ENCODE measurements around the gene SHANK3.

Gene SHANK3

GRCh38 chr22:50720301-50721256 is 48.0 kb downstream of the SHANK3 start:
- no peaks in the 10 kb centered on the region for H3K4me1 ChIP-seq (ENCODE audit: control insufficient read depth, low read depth, low read length)
- H3K4me3 ChIP-seq (ENCODE audit: low read length) = no peak overlapping the region
- peaks cover 60% of the 10 kb centered on the region for H3K27me3 ChIP-seq (ENCODE audit: control insufficient read depth, insufficient read depth, low read length)
- H3K27ac ChIP-seq (ENCODE audit: low read length) = no peak overlapping the region
- H3K36me3 ChIP-seq (ENCODE audit: control insufficient read depth, low read depth, low read length) = no peaks in the 10 kb centered on the region
- H3K9ac ChIP-seq (ENCODE audit: low read length) = no peak overlapping the region
- no peaks in the 10 kb centered on the region for H3K9me3 ChIP-seq (ENCODE audit: control insufficient read depth, low read depth, low read length)

- H3K27ac ChIP-seq (ENCODE audit: low read length) = no peak overlapping the region
- no peak overlapping the region for H3K4me3 ChIP-seq (ENCODE audit: low read length)
- peaks cover 60% of the 10 kb centered on the region for H3K27me3 ChIP-seq (ENCODE audit: control insufficient read depth, insufficient read depth, low read length)
Observed at GRCh38 chr22:50721257-50721844, 48.7 kb downstream of the SHANK3 start.

GRCh38 chr22:50722048-50722701 is 49.6 kb downstream of the SHANK3 start:
- no peak overlapping the region for H3K4me3 ChIP-seq (ENCODE audit: low read length)
- no peaks in the 10 kb centered on the region for H3K36me3 ChIP-seq (ENCODE audit: control insufficient read depth, low read depth, low read length)
- no peaks in the 10 kb centered on the region for H3K4me1 ChIP-seq (ENCODE audit: control insufficient read depth, low read depth, low read length)
- no peak overlapping the region for H3K9ac ChIP-seq (ENCODE audit: low read length)
- H3K27me3 ChIP-seq (ENCODE audit: control insufficient read depth, insufficient read depth, low read length) = peaks cover 60% of the 10 kb centered on the region
- no peaks in the 10 kb centered on the region for H3K9me3 ChIP-seq (ENCODE audit: control insufficient read depth, low read depth, low read length)
- no peak overlapping the region for H3K27ac ChIP-seq (ENCODE audit: low read length)

More at GRCh38 chr22:50721257-50721844, 48.7 kb downstream of the SHANK3 start:
- Histone ChIP-seq H3K9me3 (ENCODE audit: control insufficient read depth, low read depth, low read length) (no peaks in the 10 kb centered on the region), H3K36me3 (ENCODE audit: control insufficient read depth, low read depth, low read length) (no peaks in the 10 kb centered on the region), H3K9ac (ENCODE audit: low read length) (no peak overlapping the region), H3K4me1 (ENCODE audit: control insufficient read depth, low read depth, low read length) (no peaks in the 10 kb centered on the region)
